Nephron (organoid): ENCODE data around the gene SPATA31C1.
A peak's percentile ranks its signal among the peaks of the same experiment; 100 is the strongest.

Source experiments
- H3K27ac Mint-ChIP-seq, 3 experiments: 2 replicates each; pipeline ENCODE4 v1.8.0; 2020; ENCODE audit warnings: mixed read lengths in 3 of 3, mild to moderate bottlenecking in 2 of 3, moderate library complexity in 1 of 3
- H3K27me3 Mint-ChIP-seq: 2 replicates; pipeline ENCODE4 v1.8.0; 2021; ENCODE audit warnings: low read depth, mild to moderate bottlenecking, moderate library complexity, mixed read lengths
- H3K36me3 Mint-ChIP-seq: 2 replicates; pipeline ENCODE4 v1.8.0; 2020; ENCODE audit warnings: low read depth, mixed read lengths
- H3K4me1 Mint-ChIP-seq: 2 replicates; pipeline ENCODE4 v1.8.0; 2020; ENCODE audit warnings: mixed read lengths
- H3K4me3 Mint-ChIP-seq, 3 experiments: 2 replicates each; pipeline ENCODE4 v1.8.0; 2020; ENCODE audit warnings: mild to moderate bottlenecking in 3 of 3, mixed read lengths in 3 of 3, moderate library complexity in 2 of 3
- H3K9me3 Mint-ChIP-seq: 2 replicates; pipeline ENCODE4 v1.8.0; 2020; ENCODE audit warnings: mixed read lengths
- TF ChIP-seq, protein P1 (sequence below), 3 experiments: fragments of 200-600 bp; sonication (generic); IDR thresholded peaks; one replicate each; pipeline ENCODE4 v1.5.0; 2021; ENCODE audit warnings: antibody characterized with exemption in 3 of 3; ENCODE audit not compliant: unreplicated experiment in 3 of 3

SPATA31C1 gene

GRCh38 chr9:87944096-87944495 is 26.3 kb downstream of the SPATA31C1 start:
- Mint-ChIP-seq H3K27me3 (no peaks in the 10 kb centered on the region), H3K4me1 (no peaks in the 10 kb centered on the region), H3K9me3 (no peaks in the 10 kb centered on the region), H3K27ac (no peak overlapping the region), H3K4me3 (no peak overlapping the region), H3K36me3 (no peaks in the 10 kb centered on the region)
- TF ChIP-seq, protein P1, sequence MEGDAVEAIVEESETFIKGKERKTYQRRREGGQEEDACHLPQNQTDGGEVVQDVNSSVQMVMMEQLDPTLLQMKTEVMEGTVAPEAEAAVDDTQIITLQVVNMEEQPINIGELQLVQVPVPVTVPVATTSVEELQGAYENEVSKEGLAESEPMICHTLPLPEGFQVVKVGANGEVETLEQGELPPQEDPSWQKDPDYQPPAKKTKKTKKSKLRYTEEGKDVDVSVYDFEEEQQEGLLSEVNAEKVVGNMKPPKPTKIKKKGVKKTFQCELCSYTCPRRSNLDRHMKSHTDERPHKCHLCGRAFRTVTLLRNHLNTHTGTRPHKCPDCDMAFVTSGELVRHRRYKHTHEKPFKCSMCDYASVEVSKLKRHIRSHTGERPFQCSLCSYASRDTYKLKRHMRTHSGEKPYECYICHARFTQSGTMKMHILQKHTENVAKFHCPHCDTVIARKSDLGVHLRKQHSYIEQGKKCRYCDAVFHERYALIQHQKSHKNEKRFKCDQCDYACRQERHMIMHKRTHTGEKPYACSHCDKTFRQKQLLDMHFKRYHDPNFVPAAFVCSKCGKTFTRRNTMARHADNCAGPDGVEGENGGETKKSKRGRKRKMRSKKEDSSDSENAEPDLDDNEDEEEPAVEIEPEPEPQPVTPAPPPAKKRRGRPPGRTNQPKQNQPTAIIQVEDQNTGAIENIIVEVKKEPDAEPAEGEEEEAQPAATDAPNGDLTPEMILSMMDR (IDR thresholded peaks at IDR 0.05; ENCODE audit: unreplicated experiment in 3 of 3), result no peak

GRCh38 chr9:87944682-87945081 is 26.9 kb downstream of the SPATA31C1 start:
- Mint-ChIP-seq H3K27me3 (no peaks in the 10 kb centered on the region), H3K36me3 (no peaks in the 10 kb centered on the region), H3K27ac (no peak overlapping the region), H3K4me1 (no peaks in the 10 kb centered on the region), H3K9me3 (no peaks in the 10 kb centered on the region), H3K4me3 (no peak overlapping the region)
- TF ChIP-seq, protein P1 (IDR thresholded peaks at IDR 0.05; ENCODE audit: unreplicated experiment in 3 of 3), result no peak

- Mint-ChIP-seq H3K36me3 (no peaks in the 10 kb centered on the region), H3K27me3 (no peaks in the 10 kb centered on the region), H3K27ac (no peak overlapping the region), H3K4me1 (no peaks in the 10 kb centered on the region), H3K9me3 (peaks cover 2% of the 10 kb centered on the region), H3K4me3 (no peak overlapping the region)
- TF ChIP-seq, protein P1 (IDR thresholded peaks at IDR 0.05; ENCODE audit: unreplicated experiment in 3 of 3), result no peak
Measured at GRCh38 chr9:87950296-87950695, 32.5 kb downstream of the SPATA31C1 start.

DNA sequence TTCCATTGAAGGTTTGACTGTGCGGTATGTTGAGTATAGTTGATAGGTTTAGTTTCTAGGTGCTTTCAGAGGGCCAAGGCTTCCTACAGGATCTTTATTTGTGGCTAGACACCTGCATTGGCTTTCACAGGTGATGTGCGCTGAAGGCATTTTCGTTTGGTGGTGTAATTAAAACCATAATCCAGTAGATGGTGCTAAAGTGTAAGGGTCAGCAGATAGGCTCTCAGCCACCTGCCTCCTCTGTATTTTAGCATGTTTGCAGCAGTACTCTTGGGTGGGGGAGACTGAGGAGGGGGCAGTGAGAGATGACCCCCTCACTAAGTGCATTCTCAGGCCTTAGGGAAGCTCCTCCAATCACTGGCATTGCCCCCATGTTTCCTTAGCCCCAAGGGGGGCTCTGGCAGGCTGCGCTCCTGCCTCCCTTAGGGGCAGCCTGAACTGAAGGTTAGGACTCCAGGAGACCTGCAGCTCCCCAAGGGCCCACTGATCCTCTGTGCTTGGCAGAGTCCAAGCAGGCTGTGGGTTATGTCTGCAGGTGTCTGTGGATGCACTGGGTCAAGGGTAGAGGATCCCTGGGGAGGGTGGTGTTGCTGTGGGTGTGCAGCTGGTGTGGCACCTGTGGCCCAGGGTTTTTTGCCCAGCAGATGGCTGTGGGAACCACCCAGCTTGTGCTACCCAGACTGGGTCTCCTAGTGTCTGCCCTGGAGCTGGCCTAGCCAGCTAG is 33.2 kb downstream of the SPATA31C1 start:
- H3K36me3 Mint-ChIP-seq, result no peaks in the 10 kb centered on the region
- TF ChIP-seq, protein P1 (IDR thresholded peaks at IDR 0.05; ENCODE audit: unreplicated experiment in 3 of 3), result peak; percentile 30 to 59 (median 34)
- no peak overlapping the region for H3K4me3 Mint-ChIP-seq
- H3K27ac Mint-ChIP-seq, result no peak overlapping the region
- peaks cover 2% of the 10 kb centered on the region for H3K9me3 Mint-ChIP-seq
- no peaks in the 10 kb centered on the region for H3K4me1 Mint-ChIP-seq
- no peaks in the 10 kb centered on the region for H3K27me3 Mint-ChIP-seq

GRCh38 chr9:87954230-87954629 is 36.5 kb downstream of the SPATA31C1 start:
- Mint-ChIP-seq H3K4me3 (no peak overlapping the region), H3K27ac (no peak overlapping the region), H3K4me1 (no peaks in the 10 kb centered on the region), H3K27me3 (no peaks in the 10 kb centered on the region), H3K9me3 (peaks cover 8% of the 10 kb centered on the region), H3K36me3 (no peaks in the 10 kb centered on the region)
- TF ChIP-seq, protein P1 (IDR thresholded peaks at IDR 0.05; ENCODE audit: unreplicated experiment in 3 of 3), result no peak

- no peak overlapping the region for H3K27ac Mint-ChIP-seq
- no peak overlapping the region for H3K4me3 Mint-ChIP-seq
- no peaks in the 10 kb centered on the region for H3K36me3 Mint-ChIP-seq
- peaks cover 16% of the 10 kb centered on the region for H3K9me3 Mint-ChIP-seq
- TF ChIP-seq, protein P1 (IDR thresholded peaks at IDR 0.05; ENCODE audit: unreplicated experiment in 3 of 3), result no peak
- H3K27me3 Mint-ChIP-seq, result no peaks in the 10 kb centered on the region
- peaks cover 13% of the 10 kb centered on the region for H3K4me1 Mint-ChIP-seq
Measured at GRCh38 chr9:87957839-87958238, 40.1 kb downstream of the SPATA31C1 start.
